NCI-H82 treated with DMSO at 0.1 percent for 48 hours (cell line): ENCODE data around the gene ASTE1.
"Not testable (repeated sequence)": the region's sequence is repeated elsewhere in the genome, so short reads cannot be mapped to it uniquely, and the experiment has no call there.

Experiments used
- DNase-seq: peaks from one replicate; lab custom pipeline; 2025; ENCODE audit not compliant: unreplicated experiment; lab: John Stamatoyannopoulos, UW

Gene ASTE1

GRCh38 chr3:131009698-131010097 is 16.9 kb downstream of the ASTE1 start:
- no peak for DNase-seq

GRCh38 chr3:131008326-131008725 is 18.3 kb downstream of the ASTE1 start:
- no peak for DNase-seq

- no peak for DNase-seq
Observed at GRCh38 chr3:131007782-131008181, 18.8 kb downstream of the ASTE1 start.

GRCh38 chr3:131007256-131007655 is 19.4 kb downstream of the ASTE1 start:
- DNase-seq, result no peak

- DNase-seq, result no peak
Observed at GRCh38 chr3:131004603-131005002, 22.0 kb downstream of the ASTE1 start.

- no peak for DNase-seq
Observed at GRCh38 chr3:131001071-131001470, 25.6 kb downstream of the ASTE1 start.

- no peak for DNase-seq
Observed at GRCh38 chr3:130997289-130997688, 29.3 kb downstream of the ASTE1 start.

GRCh38 chr3:130992344-130992743 is 34.3 kb downstream of the ASTE1 start:
- DNase-seq, result no peak

- DNase-seq, result no peak
Observed at GRCh38 chr3:130991126-130991525, 35.5 kb downstream of the ASTE1 start.

- no peak for DNase-seq
Observed at GRCh38 chr3:130990282-130990681, 36.3 kb downstream of the ASTE1 start.

GRCh38 chr3:130981469-130981868 is 45.2 kb downstream of the ASTE1 start:
- DNase-seq, result no peak

- no peak for DNase-seq
Observed at GRCh38 chr3:130979117-130979516, 47.5 kb downstream of the ASTE1 start.

- DNase-seq, result no peak
Observed at GRCh38 chr3:130976706-130977105, 49.9 kb downstream of the ASTE1 start.

GRCh38 chr3:130975251-130975650 is 51.4 kb downstream of the ASTE1 start:
- no peak for DNase-seq

GRCh38 chr3:130974201-130974600 is 52.4 kb downstream of the ASTE1 start:
- no peak for DNase-seq

GRCh38 chr3:130973406-130973805 is 53.2 kb downstream of the ASTE1 start:
- no peak for DNase-seq

GRCh38 chr3:130972592-130972991 is 54.0 kb downstream of the ASTE1 start:
- not testable (repeated sequence) for DNase-seq

- DNase-seq, result no peak
Observed at GRCh38 chr3:130971208-130971607, 55.4 kb downstream of the ASTE1 start.

- no peak for DNase-seq
Observed at GRCh38 chr3:130969621-130970020, 57.0 kb downstream of the ASTE1 start.

GRCh38 chr3:130968221-130968620 is 58.4 kb downstream of the ASTE1 start:
- DNase-seq, result no peak

- DNase-seq, result no peak
Observed at GRCh38 chr3:130967281-130967680, 59.3 kb downstream of the ASTE1 start.

GRCh38 chr3:130963878-130964277 is 62.7 kb downstream of the ASTE1 start:
- no peak for DNase-seq
